Measurements from ENCODE around the gene TP53.
"Not testable (repeated sequence)": the region's sequence is repeated elsewhere in the genome, so short reads cannot be mapped to it uniquely, and the experiment has no call there.

DNA sequence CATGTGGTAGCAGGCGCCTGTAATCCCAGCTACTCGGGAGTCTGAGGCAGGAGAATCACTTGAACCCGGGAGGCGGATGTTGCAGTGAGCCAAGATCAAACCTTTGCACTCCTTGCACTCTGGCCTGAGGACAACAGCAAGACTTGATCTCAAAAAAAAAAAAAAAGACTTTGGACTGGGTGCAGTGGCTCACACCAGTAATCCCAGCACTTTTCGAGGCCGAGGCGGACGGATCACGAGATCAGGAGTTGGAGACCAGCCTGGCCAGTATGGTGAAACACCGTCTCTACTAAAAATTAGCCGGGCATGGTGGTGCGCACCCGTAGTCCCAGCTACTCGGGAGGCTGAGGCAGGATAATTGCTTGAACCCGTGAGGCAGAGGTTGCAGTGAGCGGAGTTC lies 61.5 kb downstream of the TP53 start:
- TF ChIP-seq, protein P1, sequence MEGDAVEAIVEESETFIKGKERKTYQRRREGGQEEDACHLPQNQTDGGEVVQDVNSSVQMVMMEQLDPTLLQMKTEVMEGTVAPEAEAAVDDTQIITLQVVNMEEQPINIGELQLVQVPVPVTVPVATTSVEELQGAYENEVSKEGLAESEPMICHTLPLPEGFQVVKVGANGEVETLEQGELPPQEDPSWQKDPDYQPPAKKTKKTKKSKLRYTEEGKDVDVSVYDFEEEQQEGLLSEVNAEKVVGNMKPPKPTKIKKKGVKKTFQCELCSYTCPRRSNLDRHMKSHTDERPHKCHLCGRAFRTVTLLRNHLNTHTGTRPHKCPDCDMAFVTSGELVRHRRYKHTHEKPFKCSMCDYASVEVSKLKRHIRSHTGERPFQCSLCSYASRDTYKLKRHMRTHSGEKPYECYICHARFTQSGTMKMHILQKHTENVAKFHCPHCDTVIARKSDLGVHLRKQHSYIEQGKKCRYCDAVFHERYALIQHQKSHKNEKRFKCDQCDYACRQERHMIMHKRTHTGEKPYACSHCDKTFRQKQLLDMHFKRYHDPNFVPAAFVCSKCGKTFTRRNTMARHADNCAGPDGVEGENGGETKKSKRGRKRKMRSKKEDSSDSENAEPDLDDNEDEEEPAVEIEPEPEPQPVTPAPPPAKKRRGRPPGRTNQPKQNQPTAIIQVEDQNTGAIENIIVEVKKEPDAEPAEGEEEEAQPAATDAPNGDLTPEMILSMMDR (IDR thresholded peaks at IDR 0.05; ENCODE audit: low read depth, low read length, poor library complexity, severe bottlenecking): not testable (repeated sequence)
- not testable (repeated sequence) for TF ChIP-seq EZH2phosphoT487 (IDR thresholded peaks at IDR 0.05; ENCODE audit: borderline replicate concordance, low read length)
